NCI-H2107 (cell line): Measurements from ENCODE around the gene NUP35.

Experiments
- DNase-seq: peaks from one replicate; lab custom pipeline; 2025; lab: John Stamatoyannopoulos, UW

Gene NUP35

GRCh38 chr2:183209395-183210028 is 85.3 kb downstream of the NUP35 start:
- no peak for DNase-seq
